SHP77 (cell line): ENCODE measurements around the gene SLC4A9.
A peak's percentile ranks its signal among the peaks of the same experiment; 100 is the strongest.

Experiments used
- DNase-seq, 2 experiments: peaks; one replicate each; lab custom pipeline; 2025; lab: John Stamatoyannopoulos, UW

The SLC4A9 gene

GRCh38 chr5:140360101-140360500, at the start of gene SLC4A9:
Gene SLC4A9, plus strand, starts transcription at chr5:140360194. Its CDS starts 43 bp downstream, at chr5:140360237.
- no peak for DNase-seq

GRCh38 chr5:140310434-140310833, 49.6 kb upstream of the SLC4A9 start:
- DNase-seq = no peak

- no peak for DNase-seq
Measured at GRCh38 chr5:140311011-140311467, 49.0 kb upstream of the SLC4A9 start.

- DNase-seq = no peak
Measured at GRCh38 chr5:140312067-140312790, 47.8 kb upstream of the SLC4A9 start.

- no peak for DNase-seq
Measured at GRCh38 chr5:140312791-140313189, 47.2 kb upstream of the SLC4A9 start.

GRCh38 chr5:140317859-140318258, 42.1 kb upstream of the SLC4A9 start:
- no peak for DNase-seq

- DNase-seq = no peak
Measured at GRCh38 chr5:140318792-140319191, 41.2 kb upstream of the SLC4A9 start.

GRCh38 chr5:140319833-140320232, 40.2 kb upstream of the SLC4A9 start:
- DNase-seq = no peak

GRCh38 chr5:140321796-140322195, 38.2 kb upstream of the SLC4A9 start:
- no peak for DNase-seq

GRCh38 chr5:140322751-140323731, 37.0 kb upstream of the SLC4A9 start:
- DNase-seq = peak; percentile 23 to 28

- no peak for DNase-seq
Measured at GRCh38 chr5:140324041-140324600, 35.9 kb upstream of the SLC4A9 start.

- no peak for DNase-seq
Measured at GRCh38 chr5:140324617-140325241, 35.3 kb upstream of the SLC4A9 start.

- DNase-seq = no peak
Measured at GRCh38 chr5:140325486-140325885, 34.5 kb upstream of the SLC4A9 start.

- DNase-seq = no peak
Measured at GRCh38 chr5:140327589-140327988, 32.4 kb upstream of the SLC4A9 start.

GRCh38 chr5:140328036-140328764, 31.8 kb upstream of the SLC4A9 start:
- DNase-seq = no peak

- DNase-seq = no peak
Measured at GRCh38 chr5:140329739-140330481, 30.1 kb upstream of the SLC4A9 start.

- no peak for DNase-seq
Measured at GRCh38 chr5:140331638-140332037, 28.4 kb upstream of the SLC4A9 start.

GRCh38 chr5:140336388-140336787, 23.6 kb upstream of the SLC4A9 start:
- DNase-seq = no peak

GRCh38 chr5:140337880-140338279, 22.1 kb upstream of the SLC4A9 start:
- DNase-seq = no peak

GRCh38 chr5:140338336-140338735, 21.7 kb upstream of the SLC4A9 start:
- no peak for DNase-seq

- DNase-seq = no peak
Measured at GRCh38 chr5:140338908-140339307, 21.1 kb upstream of the SLC4A9 start.
